AG04450 (cell line): Measurements from ENCODE around the gene NDST4. TPM values are rescaled to one million over a fixed set of nuclear protein-coding genes. Genes with fewer than 3 reads are reported as not detected.

ENCODE experiments used
- CTCF ChIA-PET: fragments of 300-600, 350-600 bp; formaldehyde crosslinking; extraction: SDS; loops from one replicate; lab custom pipeline; 2022; ENCODE audit warnings: antibody characterized with exemption, inconsistent platforms; lab: Charles Lee
- POLR2A ChIA-PET: fragments of 350-600 bp; formaldehyde crosslinking; extraction: SDS; loops from one replicate; lab custom pipeline; 2021; ENCODE audit warnings: antibody characterized with exemption, inconsistent platforms; lab: Yijun Ruan, JAX
- DNase-seq: peaks from one replicate; pipeline ENCODE4 v3.0.0-alpha.2; 2011; ENCODE audit warnings: low read depth, low spot score
- H3K27ac ChIP-seq: one replicate; pipeline ENCODE4 v1.5.1; 2012; ENCODE audit warnings: low read depth, low read length, control low read depth
- H3K27me3 ChIP-seq: one replicate; pipeline ENCODE4 v1.6.0; 2012; ENCODE audit warnings: low read length; ENCODE audit not compliant: control insufficient read depth, insufficient read depth
- H3K4me3 ChIP-seq: 2 replicates; pipeline ENCODE4 v1.5.1; 2011; ENCODE audit warnings: mild to moderate bottlenecking, low read depth, low read length, control low read depth
- H3K9me3 ChIP-seq: 2 replicates; pipeline ENCODE4 v1.5.1; 2012; ENCODE audit warnings: low read length; ENCODE audit not compliant: control insufficient read depth, insufficient read depth
- polyA plus RNA-seq: library from polyadenylated mRNA; depleted of rRNA; stranded (reverse); fragments of >200 nt; gene quantifications from 2 replicates; pipeline ENCODE4 v1.2.3, GENCODE V29; 2011
- TF ChIP-seq, protein P1 (sequence below): IDR thresholded peaks from 2 replicates; pipeline ENCODE4 v1.5.1; 2011; ENCODE audit warnings: low read depth, low read length, control low read depth, inconsistent platforms

The NDST4 gene
- polyA plus RNA-seq, 1 experiment: not detected

DNA sequence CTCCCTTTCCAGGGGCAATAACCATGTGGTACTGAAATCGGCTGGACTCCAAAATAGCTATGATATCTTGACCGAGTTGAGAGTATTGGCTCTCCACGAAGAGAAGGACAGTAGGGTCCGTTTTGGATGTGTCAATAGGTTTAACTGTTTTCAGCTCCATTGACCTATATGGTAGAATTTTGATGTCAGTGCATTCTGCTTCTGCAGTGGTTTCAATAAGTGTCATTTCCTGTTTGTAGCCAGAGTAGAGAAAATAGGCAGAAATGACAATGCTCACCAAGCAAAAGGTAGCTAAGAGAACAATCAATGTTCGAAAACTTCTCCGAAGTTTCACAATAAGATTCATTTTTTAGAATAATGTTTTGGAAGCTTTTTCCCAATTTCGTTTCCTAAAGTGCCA, 36.7 kb downstream of the NDST4 start:
- no peak overlapping the region for H3K4me3 ChIP-seq
- no peaks in the 10 kb centered on the region for H3K27me3 ChIP-seq
- H3K27ac ChIP-seq: no peak overlapping the region
- H3K9me3 ChIP-seq: no peaks in the 10 kb centered on the region
- CTCF ChIA-PET: no interaction called here
- no peak for DNase-seq
- POLR2A ChIA-PET: no interaction called here
- TF ChIP-seq, protein P1, sequence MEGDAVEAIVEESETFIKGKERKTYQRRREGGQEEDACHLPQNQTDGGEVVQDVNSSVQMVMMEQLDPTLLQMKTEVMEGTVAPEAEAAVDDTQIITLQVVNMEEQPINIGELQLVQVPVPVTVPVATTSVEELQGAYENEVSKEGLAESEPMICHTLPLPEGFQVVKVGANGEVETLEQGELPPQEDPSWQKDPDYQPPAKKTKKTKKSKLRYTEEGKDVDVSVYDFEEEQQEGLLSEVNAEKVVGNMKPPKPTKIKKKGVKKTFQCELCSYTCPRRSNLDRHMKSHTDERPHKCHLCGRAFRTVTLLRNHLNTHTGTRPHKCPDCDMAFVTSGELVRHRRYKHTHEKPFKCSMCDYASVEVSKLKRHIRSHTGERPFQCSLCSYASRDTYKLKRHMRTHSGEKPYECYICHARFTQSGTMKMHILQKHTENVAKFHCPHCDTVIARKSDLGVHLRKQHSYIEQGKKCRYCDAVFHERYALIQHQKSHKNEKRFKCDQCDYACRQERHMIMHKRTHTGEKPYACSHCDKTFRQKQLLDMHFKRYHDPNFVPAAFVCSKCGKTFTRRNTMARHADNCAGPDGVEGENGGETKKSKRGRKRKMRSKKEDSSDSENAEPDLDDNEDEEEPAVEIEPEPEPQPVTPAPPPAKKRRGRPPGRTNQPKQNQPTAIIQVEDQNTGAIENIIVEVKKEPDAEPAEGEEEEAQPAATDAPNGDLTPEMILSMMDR: no peak

GRCh38 chr4:115058533-115058932, 54.9 kb downstream of the NDST4 start:
- TF ChIP-seq, protein P1: no peak
- Histone ChIP-seq H3K4me3 (no peak overlapping the region), H3K27me3 (no peaks in the 10 kb centered on the region), H3K9me3 (no peaks in the 10 kb centered on the region), H3K27ac (no peak overlapping the region)
- no peak for DNase-seq
- POLR2A ChIA-PET: no interaction called here
- CTCF ChIA-PET: no interaction called here

- TF ChIP-seq, protein P1: no peak
- H3K9me3 ChIP-seq: no peaks in the 10 kb centered on the region
- H3K27ac ChIP-seq: no peak overlapping the region
- no peaks in the 10 kb centered on the region for H3K27me3 ChIP-seq
- DNase-seq: no peak
- no peak overlapping the region for H3K4me3 ChIP-seq
- CTCF ChIA-PET: no interaction called here
- POLR2A ChIA-PET: no interaction called here
Observed at GRCh38 chr4:115054836-115055235, 58.6 kb downstream of the NDST4 start.

GRCh38 chr4:115053313-115053712, 60.1 kb downstream of the NDST4 start:
- ChIA-PET CTCF (no interaction called here), POLR2A (no interaction called here)
- no peaks in the 10 kb centered on the region for H3K9me3 ChIP-seq
- no peaks in the 10 kb centered on the region for H3K27me3 ChIP-seq
- DNase-seq: no peak
- H3K4me3 ChIP-seq: no peak overlapping the region
- TF ChIP-seq, protein P1: no peak
- no peak overlapping the region for H3K27ac ChIP-seq

DNA sequence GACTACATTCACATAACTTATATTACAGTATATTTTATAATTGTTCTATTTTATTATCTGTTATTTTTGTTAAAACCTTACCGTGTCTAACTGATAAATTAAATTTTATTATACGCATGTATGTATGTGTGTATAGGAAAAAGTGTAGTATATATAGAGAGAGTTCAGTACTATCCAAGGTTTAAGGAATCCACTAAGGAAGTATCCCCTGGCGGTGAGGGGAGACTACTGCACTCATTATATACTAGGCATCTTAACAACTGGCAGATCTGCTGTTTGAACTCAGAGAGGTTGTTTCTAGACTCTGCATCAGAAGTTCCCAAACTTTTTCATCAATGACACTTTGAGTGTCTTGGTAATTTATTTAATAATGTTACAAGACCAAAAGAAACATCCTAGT, 70.9 kb downstream of the NDST4 start:
- POLR2A ChIA-PET: no interaction called here
- Histone ChIP-seq H3K4me3 (no peak overlapping the region), H3K27me3 (no peaks in the 10 kb centered on the region), H3K27ac (no peak overlapping the region), H3K9me3 (no peaks in the 10 kb centered on the region)
- TF ChIP-seq, protein P1: peak; percentile 37
- CTCF ChIA-PET: no interaction called here
- no peak for DNase-seq
